ENCODE data around the gene PLAU.
A peak's percentile ranks its signal among the peaks of the same experiment; 100 is the strongest.

The PLAU gene

DNA sequence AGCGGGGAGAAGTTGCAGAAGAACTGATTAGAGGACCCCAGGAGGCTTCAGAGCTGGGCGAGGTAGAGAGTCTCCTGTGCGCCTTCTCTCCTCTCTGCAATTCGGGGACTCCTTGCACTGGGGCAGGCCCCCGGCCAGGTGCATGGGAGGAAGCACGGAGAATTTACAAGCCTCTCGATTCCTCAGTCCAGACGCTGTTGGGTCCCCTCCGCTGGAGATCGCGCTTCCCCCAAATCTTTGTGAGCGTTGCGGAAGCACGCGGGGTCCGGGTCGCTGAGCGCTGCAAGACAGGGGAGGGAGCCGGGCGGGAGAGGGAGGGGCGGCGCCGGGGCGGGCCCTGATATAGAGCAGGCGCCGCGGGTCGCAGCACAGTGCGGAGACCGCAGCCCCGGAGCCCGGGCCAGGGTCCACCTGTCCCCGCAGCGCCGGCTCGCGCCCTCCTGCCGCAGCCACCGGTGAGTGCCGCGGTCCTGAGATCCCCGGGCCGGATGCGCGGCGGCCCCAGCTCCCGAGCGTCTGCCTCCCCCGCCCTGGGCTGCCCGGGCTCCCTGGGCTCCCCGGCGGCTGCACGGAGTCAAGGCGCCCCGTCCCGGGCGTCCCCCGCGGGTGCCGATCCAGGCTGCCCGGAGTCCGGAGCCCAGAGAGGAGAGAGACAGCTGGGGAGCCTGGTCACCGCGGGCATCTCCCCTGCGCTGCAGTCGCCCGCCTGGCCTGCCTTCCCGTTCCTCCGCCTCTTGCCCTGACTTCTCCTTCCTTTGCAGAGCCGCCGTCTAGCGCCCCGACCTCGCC lies at the start of gene PLAU:
Gene PLAU (plus strand): TSS at position 369 of the 789 bp plus-strand sequence. CDS start 424 bp downstream, outside the sequence.
- TF ChIP-seq, protein P1, sequence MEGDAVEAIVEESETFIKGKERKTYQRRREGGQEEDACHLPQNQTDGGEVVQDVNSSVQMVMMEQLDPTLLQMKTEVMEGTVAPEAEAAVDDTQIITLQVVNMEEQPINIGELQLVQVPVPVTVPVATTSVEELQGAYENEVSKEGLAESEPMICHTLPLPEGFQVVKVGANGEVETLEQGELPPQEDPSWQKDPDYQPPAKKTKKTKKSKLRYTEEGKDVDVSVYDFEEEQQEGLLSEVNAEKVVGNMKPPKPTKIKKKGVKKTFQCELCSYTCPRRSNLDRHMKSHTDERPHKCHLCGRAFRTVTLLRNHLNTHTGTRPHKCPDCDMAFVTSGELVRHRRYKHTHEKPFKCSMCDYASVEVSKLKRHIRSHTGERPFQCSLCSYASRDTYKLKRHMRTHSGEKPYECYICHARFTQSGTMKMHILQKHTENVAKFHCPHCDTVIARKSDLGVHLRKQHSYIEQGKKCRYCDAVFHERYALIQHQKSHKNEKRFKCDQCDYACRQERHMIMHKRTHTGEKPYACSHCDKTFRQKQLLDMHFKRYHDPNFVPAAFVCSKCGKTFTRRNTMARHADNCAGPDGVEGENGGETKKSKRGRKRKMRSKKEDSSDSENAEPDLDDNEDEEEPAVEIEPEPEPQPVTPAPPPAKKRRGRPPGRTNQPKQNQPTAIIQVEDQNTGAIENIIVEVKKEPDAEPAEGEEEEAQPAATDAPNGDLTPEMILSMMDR (IDR thresholded peaks at IDR 0.05; ENCODE audit: control insufficient read depth, insufficient read depth, low read depth, low read length, missing control alignments): no peak
- DNase-seq (ENCODE audit: low read depth): no peak

DNA sequence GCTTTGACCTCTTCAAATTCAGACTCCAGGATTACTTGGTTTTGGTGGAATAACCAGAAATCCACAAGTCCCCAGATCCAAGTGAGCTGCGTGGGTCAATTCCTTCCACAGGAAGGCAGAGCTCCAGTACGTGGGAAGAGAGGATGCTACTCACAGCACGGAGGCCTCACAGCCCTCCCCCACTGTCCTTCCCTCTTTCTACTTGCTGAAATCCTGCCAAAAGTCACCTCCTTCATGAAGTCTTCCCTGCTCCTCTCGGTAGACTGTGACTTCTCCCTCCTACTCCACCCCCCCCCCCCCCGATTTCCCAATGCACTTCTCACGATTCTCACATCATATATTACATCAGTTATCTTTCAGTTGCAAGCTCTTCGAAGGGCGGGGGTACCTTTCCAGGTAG lies 48.9 kb upstream of the PLAU start:
- H3K4me3 ChIP-seq (ENCODE audit: control insufficient read depth, low read depth, low read length): no peak overlapping the region
- no peak for DNase-seq (ENCODE audit: low read depth)
- TF ChIP-seq, protein P1 (IDR thresholded peaks at IDR 0.05; ENCODE audit: control insufficient read depth, insufficient read depth, low read depth, low read length, missing control alignments): no peak

More for the DNA sequence above, at the start of gene PLAU:
- peak within 1 kb of the TSS; percentile 47 for H3K4me3 ChIP-seq (ENCODE audit: control insufficient read depth, low read depth, low read length)

DNA sequence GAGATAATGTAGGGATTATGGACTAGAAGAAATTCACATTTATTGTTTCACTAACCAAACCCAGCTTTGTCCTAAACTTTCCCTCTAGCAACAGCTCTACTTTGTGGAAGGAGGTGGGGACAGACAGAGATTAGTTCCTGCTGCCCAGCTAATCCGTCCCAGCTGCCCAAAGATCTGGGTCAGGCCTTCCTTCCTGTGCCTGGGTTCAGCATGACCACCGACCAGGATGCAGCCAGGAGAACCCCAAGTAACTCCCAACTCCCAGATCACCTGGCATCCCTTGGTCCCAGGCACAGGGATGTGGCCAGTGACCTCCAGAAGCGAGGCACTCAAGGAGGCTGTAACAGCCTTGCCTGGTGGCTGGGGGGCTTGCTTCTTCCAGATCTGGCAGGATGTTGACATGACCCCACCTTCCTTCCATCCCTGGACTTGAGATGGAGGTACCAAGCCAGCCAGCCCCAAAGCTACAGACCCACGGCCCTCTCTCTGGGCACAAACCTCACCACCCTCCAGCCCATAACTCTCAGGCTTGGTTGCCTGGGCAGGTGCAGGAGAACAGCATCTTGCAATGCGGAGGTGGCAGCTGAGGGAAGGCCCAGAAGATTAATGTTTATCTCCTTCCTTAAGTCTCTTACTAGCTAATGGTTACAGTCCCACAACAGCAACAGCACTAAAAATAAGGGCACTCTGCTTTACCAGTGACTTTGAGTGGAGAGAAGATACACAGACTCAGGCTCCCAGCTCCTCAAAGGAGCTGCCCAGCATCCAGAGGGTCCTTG lies 47.7 kb upstream of the PLAU start:
- no peak for DNase-seq (ENCODE audit: low read depth)
- TF ChIP-seq, protein P1 (IDR thresholded peaks at IDR 0.05; ENCODE audit: control insufficient read depth, insufficient read depth, low read depth, low read length, missing control alignments): no peak
- no peak overlapping the region for H3K4me3 ChIP-seq (ENCODE audit: control insufficient read depth, low read depth, low read length)

DNA sequence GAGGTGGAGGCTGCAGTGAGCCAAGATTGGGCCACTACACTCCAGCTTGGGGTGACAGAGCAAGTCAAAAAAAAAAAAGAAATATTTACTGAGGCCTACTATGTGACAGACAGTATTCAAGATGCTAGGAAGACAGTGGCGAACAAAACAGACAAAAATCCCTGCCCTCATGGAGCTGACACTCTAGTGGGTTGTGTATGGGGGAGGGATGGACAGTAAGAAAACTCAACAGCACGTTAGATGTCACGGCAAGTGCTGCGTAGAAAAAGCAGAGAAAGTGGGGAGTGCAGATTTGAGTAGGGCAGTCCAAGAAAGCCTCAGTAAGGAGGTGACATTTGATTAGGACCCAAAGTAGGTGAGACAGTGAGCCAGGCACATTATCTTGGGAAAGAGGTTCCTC lies 46.7 kb upstream of the PLAU start:
- TF ChIP-seq, protein P1 (IDR thresholded peaks at IDR 0.05; ENCODE audit: control insufficient read depth, insufficient read depth, low read depth, low read length, missing control alignments): no peak
- H3K4me3 ChIP-seq (ENCODE audit: control insufficient read depth, low read depth, low read length): no peak overlapping the region
- no peak for DNase-seq (ENCODE audit: low read depth)

DNA sequence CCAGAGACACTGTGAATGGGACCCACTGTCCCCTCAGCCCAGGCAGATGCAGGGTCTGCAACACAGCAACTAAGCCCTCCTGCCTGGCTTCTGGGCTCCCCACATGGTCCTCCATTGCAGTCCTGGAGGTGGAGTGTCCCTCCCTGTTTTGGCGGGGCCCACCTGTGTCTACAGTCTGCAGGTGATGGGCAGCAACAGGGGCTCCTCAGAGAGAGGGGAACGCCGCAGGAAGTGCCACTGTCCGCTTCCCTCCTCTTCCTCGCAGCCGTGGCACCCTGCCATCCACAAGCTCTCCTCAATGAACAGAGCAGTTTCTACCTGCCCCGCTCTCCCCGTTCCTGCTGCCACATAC lies 45.8 kb upstream of the PLAU start:
- no peak overlapping the region for H3K4me3 ChIP-seq (ENCODE audit: control insufficient read depth, low read depth, low read length)
- no peak for DNase-seq (ENCODE audit: low read depth)
- TF ChIP-seq, protein P1 (IDR thresholded peaks at IDR 0.05; ENCODE audit: control insufficient read depth, insufficient read depth, low read depth, low read length, missing control alignments): no peak

DNA sequence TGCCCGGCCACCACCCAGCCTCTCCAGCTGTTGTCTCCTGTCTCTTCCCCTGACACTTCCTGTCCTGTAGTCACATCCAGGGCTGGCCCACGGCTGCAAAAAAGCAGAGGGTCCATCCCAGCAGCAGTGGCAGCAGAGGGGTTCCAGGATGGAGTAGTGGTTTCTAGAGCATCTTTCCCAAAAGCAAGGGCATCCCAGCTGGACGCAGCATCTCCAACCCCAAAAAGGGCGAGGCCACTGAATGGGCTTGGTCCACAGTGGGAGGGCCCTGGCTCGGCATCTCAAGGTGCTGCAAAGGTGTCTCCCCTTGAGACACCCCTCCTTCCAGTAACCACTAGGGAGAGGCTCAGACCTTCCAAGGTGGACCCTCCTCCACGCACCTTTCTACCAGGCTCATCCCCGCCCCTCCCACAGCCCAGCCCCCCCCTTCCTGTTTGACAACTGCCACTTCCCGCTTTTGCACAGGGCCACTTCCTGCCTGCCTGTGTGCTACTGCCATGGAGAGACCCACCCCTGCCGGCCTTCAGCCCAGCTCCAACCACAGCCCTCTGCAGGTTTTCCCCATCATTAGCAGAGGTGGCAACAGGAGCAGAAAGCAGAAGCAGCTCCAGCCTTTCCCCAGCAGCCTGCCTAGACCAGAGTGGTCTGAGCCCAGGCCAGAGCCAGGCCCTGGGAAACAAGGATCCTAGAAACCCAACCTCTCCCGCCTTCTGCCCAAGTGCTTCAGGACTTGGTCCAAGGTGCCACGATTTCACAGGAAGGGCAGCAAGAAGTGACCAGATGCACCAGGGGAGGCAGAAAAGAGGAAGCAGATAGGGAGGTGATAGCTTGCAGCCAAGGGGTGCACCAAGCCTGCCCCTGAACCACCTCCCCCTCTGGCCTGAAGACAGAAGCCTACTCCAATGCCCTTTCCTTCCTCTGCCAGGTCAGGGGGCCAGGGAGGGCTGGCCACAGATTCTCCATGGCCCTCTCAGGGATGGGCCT lies 45.2 kb upstream of the PLAU start:
- TF ChIP-seq, protein P1 (IDR thresholded peaks at IDR 0.05; ENCODE audit: control insufficient read depth, insufficient read depth, low read depth, low read length, missing control alignments): no peak
- no peak for DNase-seq (ENCODE audit: low read depth)
- no peak overlapping the region for H3K4me3 ChIP-seq (ENCODE audit: control insufficient read depth, low read depth, low read length)

Data from AG09309 (cell line).